NCI-H1417 treated with DMSO at 0.1 percent for 48 hours (cell line): Measurements from ENCODE around the gene FKBP5.
"Not testable (repeated sequence)": the region's sequence is repeated elsewhere in the genome, so short reads cannot be mapped to it uniquely, and the experiment has no call there.

Experiments
- DNase-seq: peaks from one replicate; lab custom pipeline; 2025; lab: John Stamatoyannopoulos, UW

Gene FKBP5

GRCh38 chr6:35539223-35539622, 149.5 kb downstream of the FKBP5 start:
- DNase-seq = no peak

GRCh38 chr6:35535847-35536246, 152.9 kb downstream of the FKBP5 start:
- not testable (repeated sequence) for DNase-seq

GRCh38 chr6:35534407-35535170, 154.1 kb downstream of the FKBP5 start:
- no peak for DNase-seq

GRCh38 chr6:35533981-35534380, 154.7 kb downstream of the FKBP5 start:
- no peak for DNase-seq

- DNase-seq = no peak
Measured at GRCh38 chr6:35532126-35532525, 156.6 kb downstream of the FKBP5 start.

- no peak for DNase-seq
Measured at GRCh38 chr6:35524380-35525020, 164.2 kb downstream of the FKBP5 start.
